Endothelial cell (in vitro differentiated cells): ENCODE results near the gene RCC1. TPM values are rescaled to one million over a fixed set of nuclear protein-coding genes. Genes with fewer than 3 reads are reported as not detected.
"Not testable (repeated sequence)": the region's sequence is repeated elsewhere in the genome, so short reads cannot be mapped to it uniquely, and the experiment has no call there.

Source experiments
- DNase-seq: peaks from one replicate; pipeline ENCODE4 v3.0.0; 2021; ENCODE audit warnings: low spot score
- H3K27ac Mint-ChIP-seq: one replicate; pipeline ENCODE4 v1.8.0; 2021; ENCODE audit warnings: mixed read lengths, inconsistent platforms; ENCODE audit not compliant: unreplicated experiment
- H3K27me3 Mint-ChIP-seq: one replicate; pipeline ENCODE4 v1.8.0; 2021; ENCODE audit warnings: mild to moderate bottlenecking, moderate library complexity, mixed read lengths, inconsistent platforms; ENCODE audit not compliant: unreplicated experiment
- H3K36me3 Mint-ChIP-seq: one replicate; pipeline ENCODE4 v1.8.0; 2021; ENCODE audit warnings: mild to moderate bottlenecking, low read depth, mixed read lengths, inconsistent platforms; ENCODE audit not compliant: unreplicated experiment
- H3K4me1 Mint-ChIP-seq: one replicate; pipeline ENCODE4 v1.8.0; 2021; ENCODE audit warnings: mild to moderate bottlenecking, mixed read lengths, inconsistent platforms; ENCODE audit not compliant: unreplicated experiment
- H3K4me3 Mint-ChIP-seq: one replicate; pipeline ENCODE4 v1.8.0; 2021; ENCODE audit warnings: mild to moderate bottlenecking, mixed read lengths, inconsistent platforms; ENCODE audit not compliant: unreplicated experiment
- H3K9me3 Mint-ChIP-seq: one replicate; pipeline ENCODE4 v1.8.0; 2021; ENCODE audit warnings: mixed read lengths, inconsistent platforms; ENCODE audit not compliant: unreplicated experiment
- total RNA-seq: library from RNA; stranded (reverse); fragmentation: NEBNext Ultra II Directional; extraction: Animal tissue kit (Norgen Biotek cat#: 25700); gene quantifications from one replicate; pipeline ENCODE4 v1.2.1, GENCODE V29; 2021; ENCODE audit not compliant: unreplicated experiment
- TF ChIP-seq, protein P1 (sequence below): fragments of 200-600 bp; sonication (generic); IDR thresholded peaks from one replicate; pipeline ENCODE4 v1.5.0; 2021; ENCODE audit warnings: antibody characterized with exemption; ENCODE audit not compliant: unreplicated experiment

The RCC1 gene
- total RNA-seq, 1 donor from 2014 or later: 21.9 TPM

DNA sequence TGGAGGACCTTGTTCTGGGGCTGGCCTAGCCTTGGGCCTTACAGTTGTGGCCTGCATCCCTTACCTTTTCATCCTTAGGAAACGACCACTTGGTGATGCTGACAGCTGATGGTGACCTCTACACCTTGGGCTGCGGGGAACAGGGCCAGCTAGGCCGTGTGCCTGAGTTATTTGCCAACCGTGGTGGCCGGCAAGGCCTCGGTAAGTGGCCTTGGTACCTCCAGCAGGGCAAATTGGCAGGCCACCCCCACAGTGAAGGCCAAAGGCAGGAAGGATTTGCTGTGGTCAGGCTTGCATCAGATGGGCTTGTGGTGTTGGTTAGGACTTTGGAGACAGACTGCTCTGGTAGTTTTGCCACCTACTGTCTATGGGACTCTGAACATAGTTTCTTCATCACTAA, 29.3 kb downstream of the RCC1 start:
- Mint-ChIP-seq H3K27ac (no peak overlapping the region), H3K27me3 (peaks cover 3% of the 10 kb centered on the region), H3K4me1 (peaks cover 16% of the 10 kb centered on the region), H3K9me3 (no peaks in the 10 kb centered on the region), H3K4me3 (no peak overlapping the region), H3K36me3 (peaks cover 13% of the 10 kb centered on the region)
- TF ChIP-seq, protein P1, sequence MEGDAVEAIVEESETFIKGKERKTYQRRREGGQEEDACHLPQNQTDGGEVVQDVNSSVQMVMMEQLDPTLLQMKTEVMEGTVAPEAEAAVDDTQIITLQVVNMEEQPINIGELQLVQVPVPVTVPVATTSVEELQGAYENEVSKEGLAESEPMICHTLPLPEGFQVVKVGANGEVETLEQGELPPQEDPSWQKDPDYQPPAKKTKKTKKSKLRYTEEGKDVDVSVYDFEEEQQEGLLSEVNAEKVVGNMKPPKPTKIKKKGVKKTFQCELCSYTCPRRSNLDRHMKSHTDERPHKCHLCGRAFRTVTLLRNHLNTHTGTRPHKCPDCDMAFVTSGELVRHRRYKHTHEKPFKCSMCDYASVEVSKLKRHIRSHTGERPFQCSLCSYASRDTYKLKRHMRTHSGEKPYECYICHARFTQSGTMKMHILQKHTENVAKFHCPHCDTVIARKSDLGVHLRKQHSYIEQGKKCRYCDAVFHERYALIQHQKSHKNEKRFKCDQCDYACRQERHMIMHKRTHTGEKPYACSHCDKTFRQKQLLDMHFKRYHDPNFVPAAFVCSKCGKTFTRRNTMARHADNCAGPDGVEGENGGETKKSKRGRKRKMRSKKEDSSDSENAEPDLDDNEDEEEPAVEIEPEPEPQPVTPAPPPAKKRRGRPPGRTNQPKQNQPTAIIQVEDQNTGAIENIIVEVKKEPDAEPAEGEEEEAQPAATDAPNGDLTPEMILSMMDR: no peak
- no peak for DNase-seq

DNA sequence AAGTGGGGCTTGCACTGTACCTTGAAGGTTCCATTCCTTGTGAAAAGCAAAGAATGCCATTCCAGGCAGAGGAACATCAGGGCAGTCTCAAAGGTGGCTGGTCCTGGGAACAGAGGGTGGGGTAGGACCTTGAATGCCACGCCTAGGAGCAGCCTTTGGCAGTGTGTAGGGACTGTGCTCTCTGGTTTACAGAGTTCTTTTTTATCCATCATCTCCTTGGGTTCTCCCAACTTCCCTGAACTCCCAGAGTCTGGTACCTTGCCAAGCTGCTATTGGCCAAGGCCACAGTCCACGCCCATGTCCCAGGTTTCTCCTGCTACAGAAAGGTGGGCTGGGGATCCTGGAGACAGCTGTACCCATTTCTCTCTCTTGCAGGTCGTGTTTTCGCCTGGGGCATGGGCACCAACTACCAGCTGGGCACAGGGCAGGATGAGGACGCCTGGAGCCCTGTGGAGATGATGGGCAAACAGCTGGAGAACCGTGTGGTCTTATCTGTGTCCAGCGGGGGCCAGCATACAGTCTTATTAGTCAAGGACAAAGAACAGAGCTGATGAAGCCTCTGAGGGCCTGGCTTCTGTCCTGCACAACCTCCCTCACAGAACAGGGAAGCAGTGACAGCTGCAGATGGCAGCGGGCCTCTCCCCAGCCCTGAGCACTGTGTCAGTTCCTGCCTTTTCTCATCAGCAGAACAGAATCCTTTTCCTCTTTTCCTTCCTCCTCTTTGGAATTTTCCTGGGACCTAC, 31.8 kb downstream of the RCC1 start:
- Mint-ChIP-seq H3K27me3 (peaks cover 2% of the 10 kb centered on the region), H3K27ac (no peak overlapping the region), H3K4me1 (peaks cover 16% of the 10 kb centered on the region), H3K4me3 (no peak overlapping the region), H3K36me3 (peaks cover 9% of the 10 kb centered on the region), H3K9me3 (no peaks in the 10 kb centered on the region)
- DNase-seq: no peak
- TF ChIP-seq, protein P1: no peak

DNA sequence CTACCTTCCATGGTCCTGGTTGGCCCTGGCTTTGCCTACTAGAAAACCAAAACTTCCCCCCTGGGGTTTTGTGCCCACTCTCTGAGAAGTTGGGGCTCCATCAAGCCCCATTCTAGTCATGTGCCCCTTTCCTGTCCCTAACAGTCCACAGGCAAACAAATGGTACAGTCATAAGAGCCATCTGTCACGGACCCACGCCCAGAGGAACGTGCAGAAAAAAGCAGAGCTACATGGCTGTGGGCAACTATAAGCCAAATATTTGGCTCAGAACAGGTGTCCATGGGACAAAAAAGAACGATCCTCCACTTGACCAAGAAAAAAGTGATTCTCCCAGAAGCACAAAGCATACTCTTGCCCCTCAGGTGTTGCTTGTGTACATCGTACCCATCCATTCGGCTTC, 32.4 kb downstream of the RCC1 start:
- DNase-seq: no peak
- TF ChIP-seq, protein P1: no peak
- H3K36me3 Mint-ChIP-seq: peaks cover 9% of the 10 kb centered on the region
- no peaks in the 10 kb centered on the region for H3K9me3 Mint-ChIP-seq
- H3K27me3 Mint-ChIP-seq: peaks cover 2% of the 10 kb centered on the region
- no peak overlapping the region for H3K27ac Mint-ChIP-seq
- H3K4me1 Mint-ChIP-seq: peaks cover 16% of the 10 kb centered on the region
- no peak overlapping the region for H3K4me3 Mint-ChIP-seq

DNA sequence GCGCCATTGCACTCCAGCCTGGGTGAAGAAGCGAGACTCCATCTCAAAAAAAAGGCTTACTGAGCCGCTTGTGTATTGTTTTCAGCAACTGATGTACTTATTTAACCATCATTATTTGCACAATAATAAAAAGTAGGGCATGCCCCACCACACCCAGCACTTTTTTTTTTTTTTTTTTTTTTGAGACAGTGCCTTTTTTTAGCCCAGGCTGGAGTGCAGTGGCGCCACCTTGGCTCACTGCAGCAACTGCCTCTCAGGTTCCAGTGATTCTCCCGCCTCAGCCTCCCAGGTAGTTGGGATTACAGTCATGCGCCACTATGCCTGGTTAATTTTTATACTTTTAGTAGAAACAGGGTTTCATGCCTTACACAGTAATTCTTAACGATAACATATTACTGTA, 34.8 kb downstream of the RCC1 start:
- peaks cover 16% of the 10 kb centered on the region for H3K4me1 Mint-ChIP-seq
- H3K4me3 Mint-ChIP-seq: no peak overlapping the region
- H3K36me3 Mint-ChIP-seq: peaks cover 5% of the 10 kb centered on the region
- no peaks in the 10 kb centered on the region for H3K9me3 Mint-ChIP-seq
- H3K27me3 Mint-ChIP-seq: peaks cover 2% of the 10 kb centered on the region
- no peak for DNase-seq
- TF ChIP-seq, protein P1: no peak
- no peak overlapping the region for H3K27ac Mint-ChIP-seq

DNA sequence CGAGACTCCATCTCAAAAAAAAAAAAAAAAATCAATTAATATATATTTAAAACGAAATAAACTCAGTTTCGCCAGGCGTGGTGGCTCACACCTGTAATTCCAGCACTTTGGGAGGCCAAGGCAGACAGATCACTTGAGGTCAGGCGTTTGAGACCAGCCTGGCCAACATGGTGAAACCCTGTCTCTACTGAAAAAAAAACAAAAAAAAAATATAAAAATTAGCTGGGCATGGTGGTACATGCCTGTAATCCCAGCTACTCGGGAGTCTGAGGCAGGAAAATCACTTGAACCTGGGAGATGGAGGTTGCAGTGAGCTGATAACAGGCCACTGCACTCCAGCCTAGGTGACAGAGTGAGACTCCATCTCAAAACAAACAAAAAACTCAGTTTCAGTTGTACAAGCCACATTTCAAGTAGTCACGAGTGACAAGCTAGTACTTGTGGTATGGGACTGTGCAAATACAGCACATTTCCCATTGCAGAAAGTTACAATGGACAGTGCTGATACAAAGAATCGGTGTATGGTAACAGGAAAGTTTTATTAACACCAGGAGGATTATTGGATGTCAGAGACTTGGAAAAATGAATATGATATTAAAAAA, 35.7 kb downstream of the RCC1 start:
- DNase-seq, H3K4me3 Mint-ChIP-seq, H3K36me3 Mint-ChIP-seq, H3K27ac Mint-ChIP-seq, H3K9me3 Mint-ChIP-seq, H3K27me3 Mint-ChIP-seq: not testable (repeated sequence)
- H3K4me1 Mint-ChIP-seq: peaks cover 16% of the 10 kb centered on the region
